ENCODE measurements around the gene MCTP1. TPM values are rescaled to one million over a fixed set of nuclear protein-coding genes. Genes with fewer than 3 reads are reported as not detected.

Gene MCTP1
- polyA plus RNA-seq, 3 donors: 34.4 to 72.9 (median 55.5) TPM

GRCh38 chr5:94782383-94782782 lies 502.5 kb downstream of the MCTP1 start:
- no peak for TF ChIP-seq CTCF (IDR thresholded peaks at IDR 0.05)
- Mint-ChIP-seq H3K4me3 (no peak overlapping the region), H3K36me3 (peaks cover 26 to 27% of the 10 kb centered on the region in 2 donors), H3K27me3 (ENCODE audit: low read depth in 3 of 3) (no peaks in the 10 kb centered on the region), H3K9me3 (peaks cover 0 to 2% (median 0%) of the 10 kb centered on the region in 7 donors), H3K4me1 (no peaks in the 10 kb centered on the region), H3K27ac (no peak overlapping the region)
- no peak for DNase-seq
- Histone ChIP-seq H3K9ac (ENCODE audit: insufficient read depth, low read length, poor library complexity, severe bottlenecking) (no peak overlapping the region), H3K27me3 (ENCODE audit: control insufficient read depth in 2 of 2, insufficient read depth in 2 of 2, low read length in 2 of 2) (no peaks in the 10 kb centered on the region), H3K4me3 (replicated peaks in 1 of 3; ENCODE audit: low read depth in 2 of 3, low read length in 3 of 3) (no peak overlapping the region), H3K79me2 (ENCODE audit: insufficient read depth, low read length) (no peaks in the 10 kb centered on the region), H3K4me2 (replicated peaks; ENCODE audit: extremely low read depth, low read length, poor library complexity, severe bottlenecking) (no peak overlapping the region), H3K27ac (ENCODE audit: low read depth in 1 of 2, low read length in 2 of 2) (no peak overlapping the region), H2AFZ (ENCODE audit: insufficient read depth, low read depth, low read length, poor library complexity, severe bottlenecking) (no peak overlapping the region), H3K9me3 (replicated peaks in 1 of 2; ENCODE audit: control insufficient read depth in 1 of 2, insufficient read depth in 1 of 2, low read length in 2 of 2) (no peaks in the 10 kb centered on the region), H3K36me3 (replicated peaks in 1 of 2; ENCODE audit: control insufficient read depth in 1 of 2, insufficient read depth in 2 of 2, low read length in 2 of 2) (peaks cover 4 to 31% of the 10 kb centered on the region in 2 donors), H4K20me1 (ENCODE audit: insufficient read depth, low read length) (no peaks in the 10 kb centered on the region), H3K4me1 (ENCODE audit: control insufficient read depth in 1 of 2, insufficient read depth in 2 of 2, low read length in 2 of 2) (no peaks in the 10 kb centered on the region)
- intact Hi-C loops (cut with micrococcal nuclease): no loop called here
- no CpG with 5 or more reads among the region's 3 CpGs for WGBS (ENCODE audit: insufficient coverage)

GRCh38 chr5:94779684-94780083 lies 505.2 kb downstream of the MCTP1 start:
- H3K36me3 Mint-ChIP-seq: peaks cover 29 to 37% of the 10 kb centered on the region in 2 donors
- no peak for DNase-seq
- intact Hi-C loops (cut with micrococcal nuclease): no loop called here
- peaks cover 4 to 37% of the 10 kb centered on the region in 2 donors for H3K36me3 ChIP-seq (replicated peaks in 1 of 2; ENCODE audit: control insufficient read depth in 1 of 2, insufficient read depth in 2 of 2, low read length in 2 of 2)
- no peak overlapping the region for H2AFZ ChIP-seq (ENCODE audit: insufficient read depth, low read depth, low read length, poor library complexity, severe bottlenecking)
- no peaks in the 10 kb centered on the region for H3K27me3 Mint-ChIP-seq (ENCODE audit: low read depth in 3 of 3)
- no peak overlapping the region for H3K4me2 ChIP-seq (replicated peaks; ENCODE audit: extremely low read depth, low read length, poor library complexity, severe bottlenecking)
- WGBS (ENCODE audit: insufficient coverage): no CpG with 5 or more reads among the region's 1 CpG
- H4K20me1 ChIP-seq (ENCODE audit: insufficient read depth, low read length): no peaks in the 10 kb centered on the region
- H3K79me2 ChIP-seq (ENCODE audit: insufficient read depth, low read length): no peaks in the 10 kb centered on the region
- H3K4me3 Mint-ChIP-seq: no peak overlapping the region
- no peaks in the 10 kb centered on the region for H3K27me3 ChIP-seq (ENCODE audit: control insufficient read depth in 2 of 2, insufficient read depth in 2 of 2, low read length in 2 of 2)
- H3K4me1 Mint-ChIP-seq: no peaks in the 10 kb centered on the region
- H3K4me3 ChIP-seq (replicated peaks in 1 of 3; ENCODE audit: low read depth in 2 of 3, low read length in 3 of 3): no peak overlapping the region
- H3K4me1 ChIP-seq (ENCODE audit: control insufficient read depth in 1 of 2, insufficient read depth in 2 of 2, low read length in 2 of 2): no peaks in the 10 kb centered on the region
- no peak overlapping the region for H3K9ac ChIP-seq (ENCODE audit: insufficient read depth, low read length, poor library complexity, severe bottlenecking)
- H3K27ac ChIP-seq (ENCODE audit: low read depth in 1 of 2, low read length in 2 of 2): no peak overlapping the region
- no peaks in the 10 kb centered on the region for H3K9me3 ChIP-seq (replicated peaks in 1 of 2; ENCODE audit: control insufficient read depth in 1 of 2, insufficient read depth in 1 of 2, low read length in 2 of 2)
- no peak for TF ChIP-seq CTCF (IDR thresholded peaks at IDR 0.05)
- H3K9me3 Mint-ChIP-seq: no peaks in the 10 kb centered on the region
- H3K27ac Mint-ChIP-seq: no peak overlapping the region
